A549 treated with Mapracorat at 1 μM for 4 hours (cell line): ENCODE data around the gene EFCC1. TPM values are rescaled to one million over a fixed set of nuclear protein-coding genes. Genes with fewer than 3 reads are reported as not detected.

Source experiments
- total RNA-seq: library from RNA; stranded (reverse); fragments of 200-300 nt; extraction: Qiagen RNA extraction; gene quantifications from 5 replicates; pipeline ENCODE4 v1.2.3, GENCODE V29; 2022

EFCC1 gene
- total RNA-seq = not detected in 5 replicates

GRCh38 chr3:129001101-129001805 is at the start of gene EFCC1:
Gene EFCC1, plus strand, starts transcription at chr3:129001304. Its CDS starts 325 bp downstream, at chr3:129001629.

DNA sequence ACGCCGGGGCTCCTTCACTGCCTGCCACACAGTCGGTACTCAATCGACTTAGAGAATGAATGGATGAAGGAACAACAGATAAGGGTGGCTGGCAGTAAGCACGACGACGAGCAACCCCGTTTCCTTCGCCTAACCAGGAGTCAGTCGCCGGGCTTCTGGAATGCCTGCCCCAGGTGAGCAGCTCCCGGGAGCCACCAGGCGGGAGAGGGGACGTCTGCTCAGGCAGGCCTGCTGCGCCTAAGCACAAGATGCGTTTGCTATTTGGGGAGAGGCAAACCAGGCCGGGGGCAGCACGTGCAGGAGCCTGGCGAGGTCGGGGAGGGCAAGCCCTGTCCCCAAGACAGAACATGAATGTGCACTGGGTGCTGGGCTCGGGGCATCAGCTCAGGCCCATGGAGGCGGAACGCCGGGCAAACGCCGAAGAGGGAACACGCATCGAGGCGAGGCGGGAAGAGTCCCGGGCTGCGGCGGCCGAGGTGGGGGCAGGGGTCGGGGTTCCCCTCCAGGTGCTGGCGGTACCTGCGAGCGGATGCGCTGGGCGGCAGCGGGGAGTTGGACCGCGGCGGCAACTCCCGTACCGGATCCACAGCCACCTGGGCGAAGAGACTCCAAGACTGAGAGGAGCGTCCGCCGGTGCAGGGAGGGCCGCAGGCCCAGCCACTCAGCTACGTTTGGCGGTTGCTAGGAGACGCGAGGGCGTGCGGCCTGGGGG is 7.5 kb upstream of the EFCC1 start, which contains the start of gene CFAP92:
TSS of gene CFAP92 (minus strand) at position 616 of the 712 bp plus-strand sequence. CDS start 772 bp downstream, outside the sequence.

DNA sequence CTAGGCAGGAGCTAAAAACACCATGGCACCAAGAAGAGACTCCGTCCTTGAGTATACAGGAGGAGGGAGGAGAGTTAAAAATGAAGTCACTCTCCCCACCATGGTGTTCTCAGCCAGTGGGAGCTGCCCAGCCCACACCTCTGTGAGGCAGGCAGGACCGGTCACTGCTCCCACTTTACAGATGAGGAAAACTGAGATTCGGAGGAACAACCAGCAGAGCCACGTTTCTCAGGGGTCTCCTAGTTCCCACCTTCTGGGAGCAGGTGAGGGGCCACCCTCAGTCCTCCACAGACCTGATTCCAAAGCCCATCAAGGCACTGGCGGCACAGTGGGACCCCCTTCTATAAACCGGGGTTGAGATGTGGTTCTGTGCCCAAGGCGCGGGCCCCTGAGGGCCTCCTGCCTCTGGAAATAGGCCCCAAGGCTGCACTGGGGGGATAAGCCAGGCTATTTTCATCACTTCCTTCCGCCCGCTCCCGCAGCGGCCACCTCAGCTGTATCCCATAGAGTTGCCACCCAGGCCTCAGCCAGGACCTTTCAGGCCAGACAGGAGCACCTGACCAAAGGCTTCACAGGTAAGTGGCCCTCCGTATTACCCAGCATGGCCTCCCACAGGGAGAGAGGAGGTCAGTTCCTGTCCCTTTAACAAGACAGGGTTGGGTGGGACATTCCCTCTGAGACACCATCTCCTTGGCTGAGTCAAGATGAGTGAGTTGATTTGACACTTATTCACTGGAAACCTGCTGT is 59.3 kb downstream of the EFCC1 start, which contains the start of gene GP9:
TSS of gene GP9 (plus strand) at position 504 of the 747 bp plus-strand sequence. CDS start 961 bp downstream, outside the sequence.

Other genes starting within 250 kb of the EFCC1 start
- 23.3 to 25.0 TPM (median 24.0 TPM) in 5 replicates for gene ACAD9, start 121.7 kb upstream of the EFCC1 start, total RNA-seq
- gene CFAP92, start 7.2 kb upstream of the EFCC1 start, total RNA-seq = 0.21 TPM in 1 of 5 replicates, not detected in the others
- gene GP9, start 59.5 kb downstream of the EFCC1 start, total RNA-seq = not detected in 5 replicates
- 3.3 to 6.9 TPM (median 6.1 TPM) in 5 replicates for gene RAB43, start 120.5 kb downstream of the EFCC1 start, total RNA-seq
- gene ISY1, start 159.8 kb downstream of the EFCC1 start, total RNA-seq = 19.3 to 25.3 TPM (median 20.5 TPM) in 5 replicates
- gene CNBP, start 182.6 kb downstream of the EFCC1 start, total RNA-seq = 344 to 361 TPM (median 350 TPM) in 5 replicates
- gene COPG1, start 248.3 kb downstream of the EFCC1 start, total RNA-seq = 71.4 to 89.8 TPM (median 78.3 TPM) in 5 replicates